Measurements from ENCODE around the gene IRX3.

Gene IRX3

GRCh38 chr16:54309341-54309740 is 22.8 kb upstream of the IRX3 start:
- H3K27ac Mint-ChIP-seq, result no peak overlapping the region
- no peak for DNase-seq (ENCODE audit: low spot score in 2 of 2)
- no peaks in the 10 kb centered on the region for H3K36me3 Mint-ChIP-seq
- no peaks in the 10 kb centered on the region for H3K4me1 Mint-ChIP-seq
- H3K9me3 Mint-ChIP-seq, result no peaks in the 10 kb centered on the region
- H3K4me3 Mint-ChIP-seq, result no peak overlapping the region
- no peak for ATAC-seq

GRCh38 chr16:54305080-54305479 is 18.5 kb upstream of the IRX3 start:
- Mint-ChIP-seq H3K36me3 (no peaks in the 10 kb centered on the region), H3K4me3 (no peak overlapping the region), H3K27ac (no peak overlapping the region), H3K9me3 (no peaks in the 10 kb centered on the region), H3K4me1 (no peaks in the 10 kb centered on the region)
- DNase-seq (ENCODE audit: low spot score in 2 of 2) (no peak), ATAC-seq (no peak)

- Mint-ChIP-seq H3K9me3 (no peaks in the 10 kb centered on the region), H3K4me1 (no peaks in the 10 kb centered on the region), H3K36me3 (no peaks in the 10 kb centered on the region), H3K4me3 (no peak overlapping the region), H3K27ac (no peak overlapping the region)
- ATAC-seq (no peak), DNase-seq (ENCODE audit: low spot score in 2 of 2) (no peak)
Observed at GRCh38 chr16:54303613-54304012, 17.0 kb upstream of the IRX3 start.

- ATAC-seq, result no peak
- no peak overlapping the region for H3K4me3 Mint-ChIP-seq
- H3K27ac Mint-ChIP-seq, result no peak overlapping the region
- H3K9me3 Mint-ChIP-seq, result no peaks in the 10 kb centered on the region
- no peak for DNase-seq (ENCODE audit: low spot score in 2 of 2)
- no peaks in the 10 kb centered on the region for H3K36me3 Mint-ChIP-seq
- H3K4me1 Mint-ChIP-seq, result no peaks in the 10 kb centered on the region
Observed at GRCh38 chr16:54297154-54297553, 10.6 kb upstream of the IRX3 start.

GRCh38 chr16:54296543-54296942 is 10.0 kb upstream of the IRX3 start:
- DNase-seq (ENCODE audit: low spot score in 2 of 2) (no peak), ATAC-seq (no peak)
- H3K27ac Mint-ChIP-seq, result no peak overlapping the region
- H3K9me3 Mint-ChIP-seq, result no peaks in the 10 kb centered on the region
- no peaks in the 10 kb centered on the region for H3K4me1 Mint-ChIP-seq
- H3K4me3 Mint-ChIP-seq, result no peak overlapping the region
- no peaks in the 10 kb centered on the region for H3K36me3 Mint-ChIP-seq

GRCh38 chr16:54291656-54292487 is 5.3 kb upstream of the IRX3 start:
- Mint-ChIP-seq H3K4me1 (peaks cover 13% of the 10 kb centered on the region), H3K27ac (no peak overlapping the region), H3K36me3 (no peaks in the 10 kb centered on the region), H3K4me3 (no peak overlapping the region), H3K9me3 (no peaks in the 10 kb centered on the region)
- DNase-seq (ENCODE audit: low spot score in 2 of 2) (no peak), ATAC-seq (no peak)

GRCh38 chr16:54290833-54291655 is 4.5 kb upstream of the IRX3 start:
- Mint-ChIP-seq H3K9me3 (no peaks in the 10 kb centered on the region), H3K4me1 (peaks cover 19% of the 10 kb centered on the region), H3K36me3 (peaks cover 7% of the 10 kb centered on the region), H3K27ac (no peak overlapping the region), H3K4me3 (no peak overlapping the region)
- ATAC-seq (no peak), DNase-seq (ENCODE audit: low spot score in 2 of 2) (no peak)

- Mint-ChIP-seq H3K9me3 (no peaks in the 10 kb centered on the region), H3K36me3 (peaks cover 7% of the 10 kb centered on the region), H3K4me3 (no peak overlapping the region), H3K4me1 (peaks cover 22% of the 10 kb centered on the region), H3K27ac (no peak overlapping the region)
- DNase-seq (ENCODE audit: low spot score in 2 of 2) (no peak), ATAC-seq (no peak)
Observed at GRCh38 chr16:54289945-54290832, 3.6 kb upstream of the IRX3 start.

- no peak overlapping the region for H3K27ac Mint-ChIP-seq
- H3K4me1 Mint-ChIP-seq, result peaks cover 25% of the 10 kb centered on the region
- no peak overlapping the region for H3K4me3 Mint-ChIP-seq
- DNase-seq (ENCODE audit: low spot score in 2 of 2) (no peak), ATAC-seq (no peak)
- H3K9me3 Mint-ChIP-seq, result no peaks in the 10 kb centered on the region
- peaks cover 7% of the 10 kb centered on the region for H3K36me3 Mint-ChIP-seq
Observed at GRCh38 chr16:54289242-54289944, 2.8 kb upstream of the IRX3 start.

GRCh38 chr16:54288835-54289241 is 2.3 kb upstream of the IRX3 start:
- Mint-ChIP-seq H3K4me3 (no peak overlapping the region), H3K4me1 (peaks cover 26% of the 10 kb centered on the region), H3K27ac (no peak overlapping the region), H3K36me3 (peaks cover 7% of the 10 kb centered on the region), H3K9me3 (no peaks in the 10 kb centered on the region)
- DNase-seq (ENCODE audit: low spot score in 2 of 2) (no peak), ATAC-seq (no peak)

- Mint-ChIP-seq H3K27ac (no peak overlapping the region), H3K4me3 (no peak overlapping the region)
Observed at GRCh38 chr16:54288030-54288834, 1.6 kb upstream of the IRX3 start.

GRCh38 chr16:54287131-54288029 is 793 bp upstream of the IRX3 start:
- no peak for ATAC-seq
- Mint-ChIP-seq H3K36me3 (peaks cover 13% of the 10 kb centered on the region), H3K4me1 (peaks cover 38% of the 10 kb centered on the region), H3K4me3 (no peak overlapping the region), H3K9me3 (no peaks in the 10 kb centered on the region), H3K27ac (no peak overlapping the region)
- no peak for DNase-seq (ENCODE audit: low spot score in 2 of 2)

More at GRCh38 chr16:54288030-54288834, 1.6 kb upstream of the IRX3 start:
- no peak for ATAC-seq
- Mint-ChIP-seq H3K4me1 (peaks cover 32% of the 10 kb centered on the region), H3K36me3 (peaks cover 9% of the 10 kb centered on the region), H3K9me3 (no peaks in the 10 kb centered on the region)
- no peak for DNase-seq (ENCODE audit: low spot score in 2 of 2)

- ATAC-seq (no peak), DNase-seq (ENCODE audit: low spot score in 2 of 2) (no peak)
- peak overlapping the region; percentile 47 for H3K4me3 Mint-ChIP-seq
- no peaks in the 10 kb centered on the region for H3K9me3 Mint-ChIP-seq
- peaks cover 13% of the 10 kb centered on the region for H3K36me3 Mint-ChIP-seq
- peaks cover 42% of the 10 kb centered on the region for H3K4me1 Mint-ChIP-seq
- H3K27ac Mint-ChIP-seq, result no peak overlapping the region
Observed at GRCh38 chr16:54286090-54286365, 559 bp downstream of the IRX3 start.
